Mucosa of rectum (tissue), 2 donors: ENCODE measurements around the gene CCDC178.
"Not testable (repeated sequence)": the region's sequence is repeated elsewhere in the genome, so short reads cannot be mapped to it uniquely, and the experiment has no call there.

ENCODE experiments used
- H3K27ac ChIP-seq, 2 donors: one replicate each; pipeline ENCODE4 v1.7.0; 2013; ENCODE audit warnings: inconsistent platforms in 2 of 2, low read depth in 2 of 2, low read length in 2 of 2
- H3K27me3 ChIP-seq, 2 donors: one replicate each; pipeline ENCODE4 v1.7.0; 2013; ENCODE audit warnings: low read length in 2 of 2; ENCODE audit not compliant: control insufficient read depth in 2 of 2, insufficient read depth in 2 of 2
- H3K36me3 ChIP-seq, 2 donors: one replicate each; pipeline ENCODE4 v1.7.0; 2013; ENCODE audit warnings: low read length in 2 of 2; ENCODE audit not compliant: control insufficient read depth in 2 of 2, insufficient read depth in 2 of 2
- H3K4me1 ChIP-seq, 2 donors: one replicate each; pipeline ENCODE4 v1.7.0; 2013; ENCODE audit warnings: low read length in 2 of 2, mild to moderate bottlenecking in 1 of 2; ENCODE audit not compliant: control insufficient read depth in 2 of 2, insufficient read depth in 2 of 2
- H3K4me3 ChIP-seq, 2 donors: one replicate each; pipeline ENCODE4 v1.7.0; 2013; ENCODE audit warnings: low read length in 2 of 2
- H3K9ac ChIP-seq, 2 donors: one replicate each; pipeline ENCODE4 v1.7.0; 2013; ENCODE audit warnings: low read length in 2 of 2, low read depth in 1 of 2, mild to moderate bottlenecking in 1 of 2
- H3K9me3 ChIP-seq, 2 donors: one replicate each; pipeline ENCODE4 v1.7.0; 2013; ENCODE audit warnings: low read length in 2 of 2; ENCODE audit not compliant: control insufficient read depth in 2 of 2
- donor health status: healthy.
- donor health status: Normal muscosa, but diverticular disease.

The CCDC178 gene

DNA sequence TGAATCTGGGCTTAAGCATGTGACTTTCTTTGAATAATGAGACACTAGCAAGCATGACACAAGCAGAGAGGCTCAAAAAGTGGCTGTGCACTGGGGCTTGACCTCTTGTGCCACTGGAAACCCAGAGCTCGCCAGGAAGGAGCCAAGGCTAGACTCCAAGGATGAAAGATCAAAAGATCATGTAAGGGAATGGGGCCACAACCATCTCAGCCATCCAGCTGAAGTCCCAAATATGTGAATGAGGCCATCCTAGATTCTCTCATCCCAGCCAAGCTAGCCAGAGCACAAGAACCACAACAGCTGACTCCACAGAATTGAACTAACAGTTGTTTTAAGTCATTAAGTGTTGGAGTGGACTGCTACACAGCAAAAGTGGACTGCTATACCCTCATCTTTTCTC is 288.1 kb downstream of the CCDC178 start:
- Histone ChIP-seq H3K27ac (no peak overlapping the region), H3K4me3 (no peak overlapping the region), H3K9me3 (no peaks in the 10 kb centered on the region), H3K36me3 (no peaks in the 10 kb centered on the region), H3K9ac (no peak overlapping the region), H3K27me3 (no peaks in the 10 kb centered on the region), H3K4me1 (no peaks in the 10 kb centered on the region)

DNA sequence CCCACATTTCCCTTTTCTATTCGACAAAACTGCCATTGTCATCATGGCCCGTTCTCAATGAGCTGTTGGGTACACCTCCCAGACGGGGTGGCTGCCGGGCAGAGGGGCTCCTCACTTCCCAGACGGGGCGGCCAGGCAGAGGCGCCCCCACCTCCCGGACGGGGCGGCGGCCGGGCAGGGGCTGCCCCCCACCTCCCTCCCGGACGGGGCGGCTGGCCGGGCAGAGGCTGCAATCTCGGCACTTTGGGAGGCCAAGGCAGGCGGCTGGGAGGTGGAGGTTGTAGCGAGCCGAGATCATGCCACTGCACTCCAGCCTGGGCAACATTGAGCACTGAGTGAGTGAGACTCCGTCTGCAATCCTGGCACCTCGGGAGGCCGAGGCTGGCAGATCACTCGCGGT is 292.7 kb downstream of the CCDC178 start:
- H3K4me3 ChIP-seq, H3K36me3 ChIP-seq, H3K4me1 ChIP-seq, H3K27ac ChIP-seq, H3K27me3 ChIP-seq, H3K9me3 ChIP-seq, H3K9ac ChIP-seq: not testable (repeated sequence)

DNA sequence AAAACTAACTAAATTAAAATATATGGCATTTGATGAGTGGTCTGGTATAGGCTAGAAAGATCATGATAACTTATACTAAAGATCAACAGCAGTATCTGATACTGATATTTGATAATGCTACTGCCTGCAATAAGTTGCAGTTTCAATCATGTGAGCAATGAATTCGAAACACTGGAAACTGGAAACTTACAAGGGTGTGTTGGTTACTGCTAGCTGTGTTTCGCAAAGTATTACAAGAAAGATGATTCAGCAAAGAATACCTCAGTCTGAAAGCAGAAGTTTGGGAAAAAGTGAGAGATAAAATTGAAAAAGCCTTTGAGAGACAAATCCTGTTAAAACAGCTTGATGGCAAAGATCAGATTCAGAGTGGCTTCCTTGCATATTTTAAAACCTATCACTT is 294.5 kb downstream of the CCDC178 start:
- no peak overlapping the region for H3K4me3 ChIP-seq
- H3K27ac ChIP-seq: no peak overlapping the region
- H3K9ac ChIP-seq: no peak overlapping the region
- H3K27me3 ChIP-seq: no peaks in the 10 kb centered on the region
- no peaks in the 10 kb centered on the region for H3K9me3 ChIP-seq
- no peaks in the 10 kb centered on the region for H3K36me3 ChIP-seq
- H3K4me1 ChIP-seq: no peaks in the 10 kb centered on the region

DNA sequence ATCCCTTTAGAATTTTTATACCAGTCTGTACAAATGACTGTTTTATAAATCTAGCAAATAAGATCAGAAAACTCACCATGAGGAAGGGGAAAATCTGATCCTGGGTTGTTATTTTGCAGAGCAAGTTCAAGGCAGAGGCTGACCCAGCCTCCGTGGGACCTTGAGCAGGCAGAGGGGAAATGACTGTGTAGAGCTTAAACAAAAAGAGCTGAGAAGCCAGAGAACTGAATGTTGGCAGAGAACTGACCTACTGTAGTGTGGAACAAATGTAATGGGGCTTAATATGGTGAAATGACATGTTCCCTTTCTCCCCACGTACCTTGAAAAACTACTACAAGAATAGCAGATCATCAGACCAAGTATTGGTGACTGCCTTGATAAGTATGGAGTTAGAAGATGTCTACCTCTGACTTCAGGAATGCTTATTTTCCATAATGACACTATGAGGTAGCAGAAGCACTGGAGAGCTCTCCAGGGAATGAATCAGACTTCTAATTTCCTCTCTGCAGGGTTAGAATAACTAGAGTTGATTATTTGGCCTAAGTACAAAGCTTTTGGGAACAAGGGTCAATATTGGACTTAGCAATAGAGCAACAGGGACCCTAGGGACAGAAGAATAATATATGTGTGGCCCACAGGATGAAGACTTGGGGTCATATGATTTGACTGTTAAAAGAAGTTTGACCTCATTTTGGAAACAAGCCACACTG is 304.4 kb downstream of the CCDC178 start:
- no peaks in the 10 kb centered on the region for H3K9me3 ChIP-seq
- no peaks in the 10 kb centered on the region for H3K27me3 ChIP-seq
- no peak overlapping the region for H3K4me3 ChIP-seq
- no peak overlapping the region for H3K27ac ChIP-seq
- no peaks in the 10 kb centered on the region for H3K4me1 ChIP-seq
- no peak overlapping the region for H3K9ac ChIP-seq
- H3K36me3 ChIP-seq: no peaks in the 10 kb centered on the region

DNA sequence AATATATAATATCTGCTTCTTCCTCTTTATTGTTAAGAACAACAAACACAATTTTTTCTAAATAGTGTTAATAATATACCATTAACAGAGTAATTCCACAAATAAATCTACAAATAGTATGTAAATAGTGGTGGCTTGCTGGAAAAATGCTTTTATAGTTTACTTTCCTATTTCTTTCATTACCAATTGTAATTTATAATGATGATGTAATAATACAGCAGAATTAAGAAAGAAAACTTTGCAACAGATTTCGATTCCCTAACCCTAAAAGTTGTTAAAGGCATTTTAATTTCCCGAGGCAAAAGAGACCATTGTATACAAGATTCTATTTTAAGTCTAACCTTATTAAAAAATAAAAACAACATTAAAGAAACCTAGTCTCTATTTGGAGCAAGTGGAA is 307.9 kb downstream of the CCDC178 start:
- H3K9me3 ChIP-seq: no peaks in the 10 kb centered on the region
- H3K4me1 ChIP-seq: no peaks in the 10 kb centered on the region
- no peaks in the 10 kb centered on the region for H3K36me3 ChIP-seq
- no peaks in the 10 kb centered on the region for H3K27me3 ChIP-seq
- H3K27ac ChIP-seq: no peak overlapping the region
- no peak overlapping the region for H3K9ac ChIP-seq
- no peak overlapping the region for H3K4me3 ChIP-seq

DNA sequence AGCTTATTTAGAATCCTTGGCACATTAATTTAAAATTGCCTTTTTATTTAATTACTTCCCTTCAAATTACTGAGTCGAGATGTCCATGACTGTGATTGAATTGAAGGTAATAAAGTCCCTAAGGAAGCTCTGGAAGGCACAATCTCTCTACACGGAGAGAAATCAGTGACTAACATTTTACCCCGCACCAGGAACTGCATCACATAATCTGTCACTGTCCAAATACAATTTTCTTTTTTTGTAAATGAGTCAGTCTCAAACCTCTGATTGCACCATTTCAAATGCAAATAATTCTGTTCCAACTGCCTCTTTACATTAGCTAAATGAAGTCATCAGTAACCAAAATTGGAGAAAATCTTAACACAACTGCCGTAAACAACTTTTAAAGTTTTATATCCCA is 311.9 kb downstream of the CCDC178 start:
- Histone ChIP-seq H3K4me3 (no peak overlapping the region), H3K27ac (no peak overlapping the region), H3K36me3 (no peaks in the 10 kb centered on the region), H3K27me3 (no peaks in the 10 kb centered on the region), H3K9ac (no peak overlapping the region), H3K4me1 (no peaks in the 10 kb centered on the region), H3K9me3 (no peaks in the 10 kb centered on the region)

DNA sequence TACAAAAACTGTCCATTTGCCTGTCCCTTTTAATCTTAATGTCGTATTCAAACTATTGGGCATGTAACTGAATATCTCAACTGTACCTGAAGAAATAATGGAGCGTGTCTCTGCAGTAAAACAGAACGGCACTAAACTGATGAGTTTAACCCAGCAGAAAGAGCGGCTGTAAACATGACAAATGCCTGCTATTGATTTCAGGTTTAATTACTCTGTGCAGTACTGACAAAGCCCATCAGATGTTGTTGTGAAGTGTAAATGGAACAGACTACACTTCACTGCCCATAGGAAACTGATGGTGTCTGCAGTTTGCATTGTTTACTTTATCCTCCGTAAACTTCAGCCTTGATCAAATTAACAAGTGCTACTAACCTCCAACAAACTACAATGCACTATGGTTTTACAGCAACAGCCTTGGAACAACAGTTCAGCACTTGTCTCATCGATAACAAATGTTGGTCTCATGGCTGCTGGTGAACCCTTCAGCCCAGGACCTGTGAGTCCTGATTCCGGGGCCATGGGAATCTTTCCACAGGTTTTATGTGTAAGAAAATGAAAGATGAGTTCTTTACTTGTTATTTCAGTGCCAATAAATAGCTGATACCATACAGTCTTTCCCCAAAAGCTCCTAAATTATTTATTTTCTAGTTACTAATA is 316.5 kb downstream of the CCDC178 start:
- no peaks in the 10 kb centered on the region for H3K27me3 ChIP-seq
- no peaks in the 10 kb centered on the region for H3K4me1 ChIP-seq
- H3K4me3 ChIP-seq: no peak overlapping the region
- no peak overlapping the region for H3K27ac ChIP-seq
- H3K36me3 ChIP-seq: no peaks in the 10 kb centered on the region
- H3K9ac ChIP-seq: no peak overlapping the region
- H3K9me3 ChIP-seq: no peaks in the 10 kb centered on the region

DNA sequence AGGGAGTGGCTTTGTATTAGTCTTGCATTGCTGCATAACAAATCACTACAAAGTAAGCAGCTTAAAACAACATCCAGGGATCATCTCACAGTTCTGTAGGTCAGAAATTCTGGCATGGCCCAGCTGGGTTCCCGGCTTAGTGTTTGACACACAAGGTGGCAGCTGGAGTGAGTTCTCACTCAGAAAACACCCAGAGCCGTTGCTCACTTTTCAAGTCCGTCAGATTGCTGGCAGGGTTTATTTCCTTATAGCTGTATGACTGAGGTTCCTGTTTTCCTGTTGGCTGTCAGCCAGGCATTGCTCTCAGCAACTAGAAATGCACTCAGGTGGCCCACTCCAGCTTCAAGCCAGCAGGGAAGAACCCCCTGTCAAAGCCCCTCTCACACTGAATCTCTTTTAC is 324.1 kb downstream of the CCDC178 start:
- Histone ChIP-seq H3K4me3 (peak overlapping the region; percentile 33 to 59), H3K36me3 (no peaks in the 10 kb centered on the region), H3K27ac (peak overlapping the region; percentile 71), H3K9ac (no peak overlapping the region), H3K4me1 (no peaks in the 10 kb centered on the region), H3K9me3 (no peaks in the 10 kb centered on the region), H3K27me3 (no peaks in the 10 kb centered on the region)

DNA sequence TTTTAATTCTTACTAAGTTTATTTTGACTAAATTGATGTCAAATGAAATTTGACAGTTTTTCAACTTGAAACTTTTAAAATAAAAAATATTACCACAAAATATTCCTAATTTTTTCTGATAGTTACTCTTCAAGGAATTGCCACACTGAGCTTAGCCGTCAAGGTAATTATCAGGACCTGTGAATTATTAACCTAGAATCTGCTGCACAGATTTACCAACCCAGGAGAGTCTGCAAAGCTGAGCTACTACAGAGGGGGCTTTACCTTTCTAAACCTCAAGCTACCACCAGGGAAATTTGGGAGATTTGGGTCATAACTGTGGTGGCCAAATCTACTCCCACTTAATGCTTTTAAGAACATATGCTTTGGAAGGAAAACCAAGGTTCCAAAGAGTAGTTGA is 324.6 kb downstream of the CCDC178 start:
- H3K9ac ChIP-seq: no peak overlapping the region
- H3K9me3 ChIP-seq: no peaks in the 10 kb centered on the region
- peak overlapping the region; percentile 71 for H3K27ac ChIP-seq
- H3K36me3 ChIP-seq: no peaks in the 10 kb centered on the region
- peak overlapping the region; percentile 33 to 59 for H3K4me3 ChIP-seq
- no peaks in the 10 kb centered on the region for H3K27me3 ChIP-seq
- H3K4me1 ChIP-seq: no peaks in the 10 kb centered on the region

DNA sequence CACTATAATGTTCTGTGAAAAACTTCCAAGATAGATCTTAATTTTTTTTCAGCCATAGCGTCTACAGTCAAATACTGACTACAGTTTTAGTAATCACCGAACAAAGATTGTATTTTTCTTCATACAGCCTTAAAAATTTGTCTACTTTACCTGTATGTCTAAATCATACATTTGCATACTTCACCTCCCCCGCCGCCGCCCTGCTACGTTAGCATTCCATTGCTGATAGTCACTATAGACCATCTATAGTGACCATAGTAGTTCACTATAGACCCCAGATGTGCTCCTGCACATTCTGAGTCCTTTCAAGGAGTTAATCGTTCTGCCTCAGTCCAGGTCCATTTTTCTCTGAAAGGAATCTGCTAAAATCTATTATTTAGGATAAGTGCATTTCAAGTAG is 325.0 kb downstream of the CCDC178 start:
- Histone ChIP-seq H3K36me3 (no peaks in the 10 kb centered on the region), H3K27ac (no peak overlapping the region), H3K9ac (no peak overlapping the region), H3K4me3 (no peak overlapping the region), H3K27me3 (no peaks in the 10 kb centered on the region), H3K4me1 (no peaks in the 10 kb centered on the region), H3K9me3 (no peaks in the 10 kb centered on the region)
